Muscle of arm (tissue), 12 donors: Measurements from ENCODE around the gene ZEB1. TPM values are rescaled to one million over a fixed set of nuclear protein-coding genes. Genes with fewer than 3 reads are reported as not detected.
A peak's percentile ranks its signal among the peaks of the same experiment; 100 is the strongest.
"Not testable (repeated sequence)": the region's sequence is repeated elsewhere in the genome, so short reads cannot be mapped to it uniquely, and the experiment has no call there.

Experiments
- DNase-seq: peaks from one replicate; pipeline ENCODE4 v3.0.0-alpha.2; 2013
- polyA plus RNA-seq, 12 donors: library from polyadenylated mRNA; unstranded; fragments of 120-200 nt; gene quantifications; one replicate each; pipeline ENCODE4 v1.2.1, GENCODE V29; 2013; ENCODE audit not compliant: insufficient read length in 12 of 12

ZEB1 gene
- polyA plus RNA-seq, 12 donors, result 58.3 to 98.6 (median 76.7) TPM; not detected in 1

DNA sequence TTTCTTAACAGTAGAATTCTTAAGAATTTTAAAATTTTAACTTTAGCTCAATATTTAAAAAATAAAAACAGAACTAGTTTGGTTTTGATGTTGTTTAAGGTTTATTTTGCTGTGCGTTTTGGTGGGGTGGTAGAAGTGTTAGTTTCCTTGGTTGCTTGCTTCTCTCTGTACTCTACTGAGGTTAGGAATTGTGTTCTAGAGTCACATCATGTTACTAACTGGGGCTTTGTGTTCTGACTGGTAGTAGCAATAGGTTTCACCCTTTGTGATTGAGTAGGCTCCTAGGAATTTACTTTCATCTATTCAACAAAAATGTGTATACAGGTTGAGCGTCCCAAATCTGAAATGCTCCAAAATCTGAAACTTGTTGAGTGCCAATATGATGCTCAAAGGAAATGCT is 99.5 kb downstream of the ZEB1 start:
- DNase-seq, result no peak

DNA sequence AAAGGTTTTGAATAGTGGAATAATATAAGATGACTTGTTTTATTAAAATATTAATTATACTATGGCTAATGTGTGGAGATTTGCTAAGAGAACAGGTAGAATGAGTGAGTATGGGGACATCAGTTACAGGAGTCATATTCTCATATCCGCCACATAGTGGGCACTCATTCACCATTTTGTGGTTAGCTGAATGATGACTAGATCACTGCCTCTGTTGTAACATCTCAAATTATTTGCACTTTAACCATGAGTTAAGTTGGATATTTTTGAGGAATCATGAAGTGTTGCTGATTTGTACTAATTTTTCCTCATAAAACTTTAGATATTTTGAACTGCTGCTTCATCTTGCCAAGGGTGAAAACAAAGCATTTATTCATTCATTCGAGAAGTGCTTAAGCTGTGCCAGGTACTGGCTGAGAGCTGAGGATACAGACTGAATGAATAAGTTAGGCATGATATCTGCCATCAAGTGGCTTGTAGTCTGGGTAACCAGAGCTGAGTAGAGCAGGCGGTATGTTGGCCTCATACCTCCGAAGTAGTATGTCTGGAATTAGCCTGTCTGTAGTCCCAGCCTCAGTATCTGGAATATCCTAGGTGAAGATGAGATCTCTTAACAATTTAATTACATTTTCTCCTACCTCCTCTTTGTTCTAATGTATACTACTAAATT is 100.5 kb downstream of the ZEB1 start:
- DNase-seq, result no peak

GRCh38 chr10:31421322-31421721 is 102.3 kb downstream of the ZEB1 start:
- DNase-seq, result no peak

GRCh38 chr10:31422634-31423033 is 103.6 kb downstream of the ZEB1 start:
- no peak for DNase-seq

DNA sequence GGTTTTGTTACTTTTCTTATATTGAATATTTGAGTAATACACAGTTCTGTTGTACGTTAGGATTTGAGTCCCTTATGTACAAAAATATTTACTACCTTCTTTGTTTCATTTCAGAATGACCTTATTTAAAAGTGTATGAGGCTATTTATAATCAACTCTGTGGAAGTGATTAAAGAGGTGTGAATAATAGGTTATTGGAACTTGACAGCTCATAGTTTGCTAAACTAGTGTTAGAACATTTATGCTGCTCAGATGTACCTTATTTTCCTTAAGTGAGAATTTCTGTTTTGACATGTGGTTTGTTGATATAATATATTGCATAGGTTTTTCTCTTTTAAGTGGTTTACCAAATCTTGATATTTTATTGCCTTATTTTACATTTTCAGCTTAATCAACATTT is 105.5 kb downstream of the ZEB1 start:
- DNase-seq, result no peak

DNA sequence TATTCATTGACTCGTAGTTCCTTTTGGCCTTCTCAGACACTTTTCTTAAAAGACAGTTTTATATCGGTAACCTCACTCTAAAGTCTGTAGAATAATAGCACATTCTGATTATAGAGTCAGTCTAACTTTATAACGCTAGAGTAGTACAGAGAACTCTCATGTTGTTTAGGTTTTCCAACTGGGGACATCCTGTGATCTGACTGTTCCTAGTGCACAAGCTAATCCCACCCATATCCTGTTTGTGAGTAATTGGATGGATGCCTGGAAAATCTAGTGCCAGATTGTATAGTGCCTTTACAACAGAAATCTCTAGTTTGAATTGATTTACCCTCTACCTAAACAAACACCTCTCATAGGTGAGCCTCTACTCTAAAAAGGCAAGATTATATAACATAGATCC is 107.4 kb downstream of the ZEB1 start:
- peak; percentile 23 for DNase-seq

- DNase-seq, result not testable (repeated sequence)
Measured at GRCh38 chr10:31427334-31427733, 108.3 kb downstream of the ZEB1 start.

- DNase-seq, result not testable (repeated sequence)
Measured at GRCh38 chr10:31428499-31428898, 109.5 kb downstream of the ZEB1 start.

GRCh38 chr10:31431021-31431420 is 112.0 kb downstream of the ZEB1 start:
- no peak for DNase-seq

DNA sequence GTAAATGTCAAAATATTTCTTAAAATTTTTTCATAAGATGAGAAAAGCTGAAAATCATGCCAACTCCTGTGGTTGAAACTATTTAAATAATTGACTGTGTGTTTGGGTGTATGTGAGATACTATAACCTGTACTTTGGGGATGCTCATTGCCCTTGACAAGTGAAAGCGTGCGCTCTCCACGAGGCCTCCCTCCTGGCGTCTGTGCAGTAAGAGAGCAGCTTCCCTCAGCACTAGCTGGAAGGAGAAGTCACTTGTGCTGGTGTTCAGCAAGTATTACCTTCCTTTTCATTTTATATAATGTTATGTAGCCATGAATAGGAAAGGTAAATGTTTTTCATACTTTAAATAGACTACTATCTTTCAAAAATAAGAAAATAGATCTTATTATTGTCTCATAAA is 118.9 kb downstream of the ZEB1 start:
- DNase-seq, result no peak

DNA sequence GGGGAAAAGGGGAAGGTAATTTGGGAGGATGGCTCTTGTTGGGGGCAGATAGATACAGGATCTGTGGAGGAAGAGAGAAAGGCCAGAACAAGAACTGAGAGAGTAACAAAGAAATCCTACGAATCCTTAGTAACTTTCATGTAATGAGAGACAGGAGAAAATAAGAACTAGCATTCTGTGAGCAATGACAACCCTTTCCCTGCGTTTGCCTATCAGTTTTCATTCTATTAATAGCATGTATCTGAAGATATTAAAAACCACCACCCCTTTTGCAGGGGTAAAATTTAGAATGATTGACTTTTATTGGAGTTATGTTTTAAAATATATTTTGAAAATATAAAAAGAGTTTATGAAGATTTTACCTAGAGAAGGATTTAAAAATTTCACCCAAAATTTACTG is 132.8 kb downstream of the ZEB1 start:
- no peak for DNase-seq

DNA sequence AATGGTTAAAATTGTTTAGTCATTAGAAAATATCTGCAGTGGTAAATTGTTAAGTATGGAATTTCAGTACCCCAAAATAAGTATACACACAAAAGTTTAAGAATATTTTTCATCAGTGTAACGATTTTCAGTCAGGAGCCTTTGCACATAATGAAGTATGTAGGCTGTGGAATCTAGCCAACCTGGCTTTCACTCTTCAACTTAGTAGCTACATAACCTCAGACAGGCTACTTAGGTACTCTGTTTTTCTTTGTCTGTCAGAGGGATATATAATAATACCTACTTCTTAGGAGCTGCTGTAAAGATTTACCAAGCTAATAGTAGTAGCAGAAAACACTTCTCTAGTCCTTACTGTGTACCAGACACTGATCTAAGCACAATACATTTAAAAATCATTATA is 137.5 kb downstream of the ZEB1 start:
- peak; percentile 19 for DNase-seq

DNA sequence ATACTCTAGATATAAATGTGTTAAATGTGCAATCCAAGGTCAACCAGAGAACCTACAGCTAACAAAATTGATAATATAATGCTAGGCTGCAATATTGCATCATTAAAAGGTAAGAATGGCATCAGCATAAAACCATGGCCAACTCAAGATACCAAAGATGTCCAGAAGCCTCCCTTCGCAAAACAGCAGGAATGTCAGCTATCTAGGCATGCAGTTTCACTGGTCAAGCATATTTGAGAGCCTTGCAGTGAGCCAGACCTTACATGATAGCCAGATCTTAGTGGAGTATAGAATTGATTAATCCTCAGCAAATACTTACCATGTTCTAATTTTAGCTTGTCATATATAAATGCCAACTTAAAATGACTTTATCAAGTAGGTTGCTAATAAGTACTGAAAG is 138.8 kb downstream of the ZEB1 start:
- no peak for DNase-seq

GRCh38 chr10:31458974-31459373 is 140.0 kb downstream of the ZEB1 start:
- no peak for DNase-seq

DNA sequence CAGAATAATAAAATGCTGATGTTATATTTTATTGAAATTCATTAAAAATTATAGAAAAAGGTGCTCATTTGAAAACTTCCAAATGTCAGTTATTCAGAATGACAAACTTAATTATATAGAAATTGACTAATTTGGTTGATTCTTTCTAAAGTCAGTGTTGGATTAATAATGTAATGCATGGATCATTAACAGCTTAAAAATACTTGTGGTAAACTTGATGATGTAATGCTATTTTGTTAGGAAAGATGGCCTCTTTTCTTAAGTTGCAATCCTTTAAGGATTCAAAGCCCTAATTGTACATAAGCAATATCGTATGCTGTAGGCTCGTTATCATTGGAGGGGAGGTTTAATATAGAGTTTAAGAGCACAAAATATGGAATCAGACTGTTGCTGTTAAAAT is 141.2 kb downstream of the ZEB1 start:
- DNase-seq, result no peak

DNA sequence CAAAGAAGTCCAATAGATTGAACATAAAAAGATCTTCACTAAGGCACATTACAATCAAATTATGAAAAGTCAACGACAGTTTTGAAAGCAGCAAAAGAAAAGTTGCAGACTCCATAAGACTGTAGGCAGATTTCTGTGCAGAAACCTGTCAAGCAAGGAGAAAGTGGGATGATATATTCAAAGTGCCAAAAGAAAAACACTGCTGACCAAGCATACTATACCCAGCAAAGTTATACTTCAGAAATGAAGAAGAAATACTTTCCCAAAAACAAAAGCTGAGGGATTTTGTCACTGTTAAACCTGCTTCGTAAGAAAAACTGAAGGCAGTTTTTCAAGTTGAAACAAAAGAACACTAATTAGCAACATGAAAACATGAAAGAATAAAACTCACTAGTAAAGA is 145.5 kb downstream of the ZEB1 start:
- DNase-seq, result no peak

DNA sequence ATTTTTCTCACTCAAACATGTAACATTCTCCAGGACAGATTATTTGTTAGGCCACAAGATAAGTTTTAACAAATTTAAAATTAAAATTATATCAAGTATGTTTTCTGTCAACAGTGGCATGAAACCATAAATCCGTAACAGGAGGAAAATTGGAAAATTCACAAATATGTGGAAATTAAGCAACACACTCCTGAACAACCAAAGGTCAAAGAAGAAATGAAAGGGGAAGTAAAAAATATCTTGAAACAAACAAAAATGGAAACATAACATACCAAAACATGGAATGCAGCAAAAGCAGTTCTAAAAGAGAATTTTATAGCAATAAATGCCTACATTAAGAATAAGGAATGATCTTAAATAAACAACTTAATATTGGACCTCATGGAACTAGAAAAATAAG is 147.3 kb downstream of the ZEB1 start:
- no peak for DNase-seq

DNA sequence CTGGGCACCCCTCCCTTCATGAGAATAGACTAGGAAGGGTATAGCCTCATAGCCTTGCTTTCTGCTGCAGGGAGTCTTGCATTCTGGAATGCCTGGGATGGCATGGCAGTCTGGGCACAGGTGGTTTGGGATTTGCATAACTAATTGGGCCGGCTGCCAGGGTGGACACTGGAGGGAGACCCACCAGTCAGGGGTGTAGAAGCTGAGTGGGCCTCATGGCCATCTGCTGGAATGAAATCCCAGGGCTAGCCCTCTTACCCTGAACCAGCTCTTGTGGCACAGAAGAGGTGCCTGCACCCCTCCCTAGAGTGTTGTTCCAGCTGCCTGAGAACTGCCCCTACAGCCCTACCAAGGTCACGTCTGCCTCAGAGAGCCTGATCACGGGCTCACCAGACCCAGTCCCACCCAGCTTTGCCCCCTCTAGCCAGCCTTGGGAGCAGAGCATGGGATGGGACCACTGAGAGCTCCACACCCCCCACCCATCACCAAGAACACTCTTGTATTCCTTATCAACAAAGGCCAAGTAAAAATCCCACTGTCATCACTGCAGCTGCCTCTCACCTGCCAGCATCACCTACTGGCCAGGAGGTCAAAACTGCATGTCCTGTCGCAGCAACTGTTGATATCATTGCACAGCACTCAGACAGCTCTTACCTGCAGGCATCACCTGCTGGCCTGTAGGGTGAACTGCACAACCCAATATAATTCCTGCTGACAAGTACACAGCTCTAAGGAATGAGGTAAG is 148.9 kb downstream of the ZEB1 start:
- DNase-seq, result no peak

- DNase-seq, result no peak
Measured at GRCh38 chr10:31468536-31468859, 149.5 kb downstream of the ZEB1 start.

DNA sequence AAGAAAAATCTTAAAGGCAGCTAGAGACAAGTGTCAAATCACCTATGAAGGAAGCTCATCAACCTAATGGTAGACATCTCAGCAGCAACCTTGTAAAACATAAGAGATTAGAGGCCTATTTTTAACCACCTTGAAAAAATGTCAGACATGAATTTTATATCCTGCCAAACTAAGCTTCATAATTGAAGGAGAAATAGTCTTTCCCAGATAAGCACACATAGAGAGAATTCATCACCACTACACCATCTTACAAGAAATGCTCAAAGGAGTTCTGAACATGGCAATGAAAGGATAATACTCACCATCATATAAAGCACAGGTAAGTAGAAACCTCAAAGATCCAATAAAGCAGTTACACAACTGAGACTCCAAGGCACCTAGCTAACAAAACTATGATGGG is 156.5 kb downstream of the ZEB1 start:
- DNase-seq, result no peak

DNA sequence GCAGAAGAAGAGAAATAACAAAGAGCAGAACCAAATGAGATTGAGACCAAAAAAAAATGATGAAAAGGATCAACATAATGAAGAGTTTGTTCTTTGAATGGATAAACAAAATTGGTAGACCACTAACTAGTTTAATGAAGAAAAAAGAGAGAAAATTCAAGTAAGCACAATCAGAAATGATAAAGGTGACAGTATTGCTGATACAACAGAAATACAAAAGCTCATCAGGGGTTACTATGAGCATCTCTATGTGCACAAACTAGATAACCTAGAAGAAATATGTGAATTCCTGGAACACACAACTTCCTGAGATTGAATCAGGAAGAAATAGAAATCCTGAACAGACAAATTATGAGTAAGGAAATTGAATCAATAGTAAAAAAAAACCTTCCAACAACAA is 157.1 kb downstream of the ZEB1 start:
- DNase-seq, result no peak

- DNase-seq, result no peak
Measured at GRCh38 chr10:31477584-31477983, 158.6 kb downstream of the ZEB1 start.

- no peak for DNase-seq
Measured at GRCh38 chr10:31479752-31480151, 160.7 kb downstream of the ZEB1 start.

- DNase-seq, result no peak
Measured at GRCh38 chr10:31483546-31483945, 164.5 kb downstream of the ZEB1 start.
